OCI-LY3 (cell line): ENCODE data around the gene AKAP7.

Experiments used
- CTCF ChIP-seq: fragments of 200-600, 300-600 bp; sonication (generic); IDR thresholded peaks from 2 replicates; pipeline ENCODE4 v1.5.1; 2014; ENCODE audit warnings: antibody characterized with exemption, low read length, low read depth
- EZH2phosphoT487 ChIP-seq: fragments of 200-600 bp; shearing (Covaris generic); IDR thresholded peaks from 2 replicates; pipeline ENCODE4 v1.6.1; 2018; ENCODE audit warnings: antibody characterized with exemption, mixed run types, low read depth

GRCh38 chr6:131265939-131266338 is 130.7 kb downstream of the AKAP7 start:
- TF ChIP-seq CTCF (no peak), EZH2phosphoT487 (no peak)
